Measurements from ENCODE around the gene C4BPB.
A peak's percentile ranks its signal among the peaks of the same experiment; 100 is the strongest.

C4BPB gene

DNA sequence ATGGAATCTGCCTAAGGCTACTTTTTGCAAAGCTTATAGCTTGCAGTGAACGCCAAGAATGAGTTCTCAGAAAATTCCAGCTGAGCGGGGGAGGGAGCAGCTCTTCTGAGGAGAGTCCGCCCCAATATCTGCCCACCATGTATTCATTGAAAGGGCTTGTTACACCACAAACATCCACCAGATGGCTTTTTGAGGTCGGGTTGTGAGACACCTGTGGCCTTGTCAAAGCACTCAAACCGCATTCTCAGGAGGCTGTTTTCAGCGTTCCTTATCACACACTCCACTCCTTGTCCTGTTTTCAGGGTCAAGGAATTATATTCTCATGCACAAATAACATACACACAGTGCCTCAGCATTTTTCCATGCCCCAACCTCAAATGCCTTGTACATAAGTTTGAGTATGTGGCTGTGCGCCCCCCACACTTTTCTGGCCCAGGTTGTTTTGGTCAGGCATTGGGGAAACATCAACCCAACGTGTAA, 3.9 kb upstream of the C4BPB start:
- peak; percentile 65 for DNase-seq (ENCODE audit: low spot score)

- no peak for DNase-seq (ENCODE audit: low spot score)
These were observed 2.8 kb upstream of the C4BPB start for GRCh38 chr1:207085887-207086286.

GRCh38 chr1:207088161-207088560, 499 bp upstream of the C4BPB start:
- no peak for DNase-seq (ENCODE audit: low spot score)

- no peak for DNase-seq (ENCODE audit: low spot score)
These were observed 1.1 kb downstream of the C4BPB start for GRCh38 chr1:207089627-207090355.

DNA sequence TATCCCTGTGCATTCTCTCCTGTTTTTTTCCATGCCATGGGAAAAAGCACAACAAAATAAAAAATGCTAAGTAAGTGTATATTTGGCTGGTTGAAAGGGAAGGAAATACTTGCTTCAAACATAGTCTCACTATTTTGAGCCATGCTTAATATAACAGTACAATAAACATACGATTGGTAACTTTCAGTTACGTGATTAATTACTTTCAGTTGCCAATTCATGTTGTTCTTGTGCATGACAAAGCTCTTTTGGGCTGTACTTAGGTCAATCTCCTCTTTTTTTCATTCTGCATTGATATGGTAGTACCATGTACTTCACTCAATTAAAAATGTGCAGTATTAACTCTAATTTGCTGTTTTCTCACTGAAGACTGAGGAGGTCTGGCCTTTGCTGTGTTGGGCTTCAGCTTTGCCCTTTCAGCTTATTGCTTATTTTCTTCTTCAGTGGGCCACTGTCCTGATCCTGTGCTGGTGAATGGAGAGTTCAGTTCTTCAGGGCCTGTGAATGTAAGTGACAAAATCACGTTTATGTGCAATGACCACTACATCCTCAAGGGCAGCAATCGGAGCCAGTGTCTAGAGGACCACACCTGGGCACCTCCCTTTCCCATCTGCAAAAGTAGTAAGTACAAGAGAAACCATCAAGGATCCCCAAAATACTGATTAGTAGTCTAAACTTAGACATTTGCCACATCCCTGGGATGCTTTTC, 2.7 kb downstream of the C4BPB start:
- DNase-seq (ENCODE audit: low spot score): no peak

DNA sequence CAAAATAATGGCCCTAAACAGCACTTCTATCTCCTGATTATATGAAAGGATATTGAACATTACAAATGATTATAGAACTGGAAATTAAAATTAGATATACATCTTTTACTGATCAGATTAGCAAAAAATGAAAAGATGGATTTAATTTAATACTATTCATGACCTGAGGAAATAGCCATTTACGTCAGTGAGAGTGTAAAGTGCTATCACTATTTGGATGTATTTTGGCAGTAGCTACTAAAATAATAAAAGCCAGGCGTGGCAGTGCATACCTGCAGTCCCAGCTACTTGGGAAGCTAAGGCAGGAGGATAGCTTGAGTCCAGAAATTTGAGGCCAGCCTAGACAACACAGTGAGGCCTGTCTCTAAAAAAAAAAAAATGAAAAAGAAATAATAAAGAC, 5.3 kb downstream of the C4BPB start:
- DNase-seq (ENCODE audit: low spot score): no peak

- no peak for DNase-seq (ENCODE audit: low spot score)
These were observed 9.2 kb downstream of the C4BPB start for GRCh38 chr1:207097871-207098324.

DNA sequence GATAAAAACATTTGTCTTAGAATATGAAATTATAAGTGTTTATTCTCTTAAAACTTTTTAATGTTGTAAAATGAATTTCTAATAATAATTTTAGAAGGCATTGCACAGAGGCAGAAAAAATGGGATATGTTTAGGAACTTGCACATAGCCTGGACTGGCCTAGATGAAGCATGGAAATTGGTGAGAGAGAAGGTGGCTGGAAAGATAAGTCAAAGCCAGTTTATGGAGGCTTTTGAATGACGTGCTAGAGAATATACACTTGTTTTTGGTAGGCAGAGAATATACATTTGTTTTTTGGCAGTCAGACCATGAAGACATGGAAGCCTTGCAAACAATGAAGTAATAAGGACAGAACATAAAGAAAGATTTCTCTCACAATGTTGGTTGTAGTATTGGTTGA, 13.1 kb downstream of the C4BPB start:
- no peak for DNase-seq (ENCODE audit: low spot score)

- DNase-seq (ENCODE audit: low spot score): no peak
These were observed 13.5 kb downstream of the C4BPB start for GRCh38 chr1:207102146-207102545.

- DNase-seq (ENCODE audit: low spot score): no peak
These were observed 14.0 kb downstream of the C4BPB start for GRCh38 chr1:207102659-207103058.

GRCh38 chr1:207103892-207104373, 15.3 kb downstream of the C4BPB start, which contains the start of gene C4BPA:
C4BPA (plus strand) TSS chr1:207104233; CDS start chr1:207113026, 8,793 bp downstream.
- DNase-seq (ENCODE audit: low spot score): no peak

GRCh38 chr1:207109004-207109403, 20.3 kb downstream of the C4BPB start:
- DNase-seq (ENCODE audit: low spot score): no peak

GRCh38 chr1:207112616-207113296, 24.1 kb downstream of the C4BPB start:
- no peak for DNase-seq (ENCODE audit: low spot score)

DNA sequence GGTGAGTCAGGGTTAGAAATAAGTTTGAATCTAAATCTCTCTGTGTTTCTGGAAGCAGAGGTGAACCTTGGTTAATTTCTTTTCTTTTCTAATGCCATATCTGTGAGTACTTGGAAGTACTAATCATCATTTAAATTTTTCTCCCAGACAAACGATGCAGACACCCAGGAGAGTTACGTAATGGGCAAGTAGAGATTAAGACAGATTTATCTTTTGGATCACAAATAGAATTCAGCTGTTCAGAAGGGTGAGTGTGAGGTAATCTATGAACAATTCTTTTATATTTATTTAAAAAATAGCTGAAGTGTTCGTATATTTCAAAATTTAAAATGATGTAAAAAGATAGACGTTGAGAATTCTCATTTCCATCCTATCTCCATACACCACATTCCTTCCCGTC, 26.6 kb downstream of the C4BPB start:
- no peak for DNase-seq (ENCODE audit: low spot score)

- DNase-seq (ENCODE audit: low spot score): no peak
These were observed 35.7 kb downstream of the C4BPB start for GRCh38 chr1:207124389-207124788.

GRCh38 chr1:207128336-207128921, 39.8 kb downstream of the C4BPB start:
- DNase-seq (ENCODE audit: low spot score): no peak

DNA sequence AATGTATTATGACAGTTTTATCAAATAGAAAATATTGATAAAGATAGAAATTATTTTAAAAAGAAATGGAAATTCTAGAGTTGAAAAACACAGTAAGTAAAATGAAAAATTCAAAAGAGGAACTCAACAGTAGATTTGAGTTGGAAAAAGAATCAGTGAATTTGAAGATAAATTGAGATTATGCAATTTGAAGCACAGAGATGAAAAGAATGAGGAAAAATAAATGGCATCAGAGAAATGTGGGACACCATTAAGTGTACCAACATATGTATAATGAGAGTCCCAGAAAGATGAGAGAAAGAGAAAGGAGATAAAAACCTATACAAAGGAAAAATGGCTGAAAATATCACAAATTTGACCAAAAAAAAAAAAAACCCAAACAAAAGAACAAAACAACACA, 40.4 kb downstream of the C4BPB start:
- DNase-seq (ENCODE audit: low spot score): no peak

DNA sequence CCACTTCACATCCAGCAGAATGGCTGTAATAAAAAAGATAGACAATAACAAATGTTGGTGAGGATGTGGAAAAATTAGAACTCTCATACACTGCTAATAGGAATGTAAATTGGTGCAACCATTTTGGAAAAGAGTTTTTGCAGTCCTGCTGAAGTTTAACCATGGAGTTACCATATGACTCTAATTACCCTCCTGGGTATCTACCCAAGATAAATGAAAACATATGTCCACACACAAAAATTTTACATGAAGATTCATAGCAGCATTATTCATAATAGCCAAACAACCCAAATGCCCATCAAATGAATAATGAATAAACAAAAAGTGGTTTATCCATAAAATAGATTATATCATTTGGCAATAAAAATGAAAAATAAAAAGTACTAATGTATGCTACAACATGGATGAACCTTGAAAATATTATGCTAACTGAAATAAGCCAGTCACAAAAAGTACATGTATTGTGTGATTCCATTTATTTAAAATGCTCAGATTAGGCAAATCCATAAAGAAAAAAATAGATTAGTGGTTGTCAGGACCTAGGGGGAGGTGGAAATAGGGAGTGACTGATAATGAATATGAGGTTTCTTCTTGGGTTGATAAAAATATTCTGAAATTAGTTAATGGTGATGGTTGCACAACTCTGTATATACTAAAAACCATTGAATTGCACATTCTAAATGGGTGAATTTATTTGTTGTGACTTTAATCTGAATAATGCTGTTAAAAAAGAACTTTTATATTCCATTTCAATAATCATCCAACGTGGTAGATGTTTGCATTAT, 41.8 kb downstream of the C4BPB start:
- DNase-seq (ENCODE audit: low spot score): no peak

DNA sequence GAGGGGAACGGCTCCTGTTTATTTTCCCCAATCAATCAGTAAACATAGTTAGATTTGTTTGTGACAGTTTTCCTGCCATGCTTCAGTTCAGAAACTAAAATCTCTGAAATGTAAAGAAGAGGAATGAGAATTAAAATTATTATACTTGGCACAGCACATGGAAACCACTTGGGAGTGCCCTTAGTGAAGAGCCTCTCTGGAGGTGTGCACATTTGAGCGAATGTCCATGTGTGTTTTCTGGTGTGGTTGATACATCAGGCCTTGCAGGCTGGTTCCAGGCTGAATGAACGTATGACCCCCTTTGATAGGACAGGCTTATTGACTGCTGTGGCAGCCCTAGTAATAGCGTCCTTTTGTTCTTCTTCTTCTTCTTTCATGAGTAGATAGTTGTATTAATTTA, 42.5 kb downstream of the C4BPB start:
- DNase-seq (ENCODE audit: low spot score): no peak

DNA sequence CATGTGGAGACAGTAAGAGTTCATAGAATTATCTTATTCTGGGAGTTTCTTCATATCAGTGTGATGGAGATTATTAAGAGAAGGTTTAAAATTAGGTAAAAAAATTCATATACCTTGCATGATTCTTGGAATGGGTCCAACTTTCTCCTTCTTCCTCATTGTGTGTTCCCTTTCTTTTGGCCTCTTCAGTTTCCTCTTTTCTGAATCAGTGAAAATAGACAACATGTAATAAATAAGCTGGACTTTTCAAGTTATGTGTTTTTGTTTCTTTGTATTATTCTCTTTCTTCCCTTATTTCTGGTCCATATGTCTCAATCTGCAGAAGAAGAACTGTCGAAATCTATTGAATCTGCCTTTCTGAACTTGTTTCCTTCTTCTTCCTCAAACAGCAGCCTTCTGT, 45.9 kb downstream of the C4BPB start:
- no peak for DNase-seq (ENCODE audit: low spot score)

- DNase-seq (ENCODE audit: low spot score): no peak
These were observed 51.0 kb downstream of the C4BPB start for GRCh38 chr1:207139616-207140015.

All from ecto neural progenitor cell (in vitro differentiated cells).